ENCODE measurements around the gene KCNIP1. TPM values are rescaled to one million over a fixed set of nuclear protein-coding genes. Genes with fewer than 3 reads are reported as not detected.

Gene KCNIP1
- total and polyA plus RNA-seq, 10 of the 15 experiments (the other 5 are each of a cell fraction or from before 2014, with no cell fraction given): not detected

DNA sequence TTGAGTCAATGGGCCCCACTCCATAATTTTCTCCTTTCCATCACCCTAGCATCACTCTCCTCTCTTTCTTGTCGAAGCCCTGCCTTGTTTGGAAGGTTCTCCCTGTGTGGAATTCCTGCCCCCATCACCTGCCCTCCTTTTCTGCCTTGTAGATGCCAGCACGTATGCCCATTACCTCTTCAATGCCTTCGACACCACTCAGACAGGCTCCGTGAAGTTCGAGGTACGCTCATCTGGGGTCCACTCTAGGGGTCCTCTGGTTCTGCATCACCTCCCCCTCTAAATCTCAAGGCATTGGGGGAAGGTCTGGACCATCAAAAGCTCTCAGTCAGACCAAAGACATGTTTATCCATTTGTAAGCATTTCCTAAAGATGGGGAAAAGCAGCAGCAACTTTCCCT, 217.9 kb downstream of the KCNIP1 start:
- in situ Hi-C loops (cut with MboI): no loop called here
- POLR2A ChIA-PET: no interaction called here
- SMC1A ChIA-PET (ENCODE audit: uncharacterized antibody, unreplicated experiment): no interaction called here

More for the DNA sequence above, 217.9 kb downstream of the KCNIP1 start:
- Histone ChIP-seq H3K9ac (ENCODE audit: control insufficient read depth, insufficient read depth, low read length) (no peak overlapping the region), H3K4me1 (ENCODE audit: control insufficient read depth, insufficient read depth, low read length) (no peaks in the 10 kb centered on the region), H3K79me2 (ENCODE audit: control insufficient read depth, insufficient read depth, low read length) (no peaks in the 10 kb centered on the region), H3K4me2 (ENCODE audit: control insufficient read depth, insufficient read depth) (no peak overlapping the region), H2AFZ (ENCODE audit: control insufficient read depth, low read depth, low read length) (no peak overlapping the region), H3K36me3 (ENCODE audit: control insufficient read depth in 2 of 2, insufficient read depth in 2 of 2, low read length in 1 of 2) (no peaks in the 10 kb centered on the region), H4K20me1 (ENCODE audit: control insufficient read depth, insufficient read depth) (no peaks in the 10 kb centered on the region), H3K27me3 (replicated peaks in 1 of 2; ENCODE audit: control insufficient read depth in 2 of 2, insufficient read depth in 2 of 2, low read length in 1 of 2) (peaks cover 0 to 7% of the 10 kb centered on the region in 2 experiments; a peak in 2 of 4 replicates), H3K4me3 (no peak overlapping the region), H3K27ac (ENCODE audit: control insufficient read depth, insufficient read depth) (no peak overlapping the region), H3K9me3 (replicated peaks; ENCODE audit: control insufficient read depth, insufficient read depth, low read length) (no peaks in the 10 kb centered on the region)
- TF ChIP-seq POLR2A (IDR thresholded peaks at IDR 0.05; ENCODE audit: low read depth, low read length): no peak
- TF ChIP-seq MEF2B (IDR thresholded peaks at IDR 0.05; ENCODE audit: partially characterized antibody, poor library complexity, severe bottlenecking): no peak
- no peak for TF ChIP-seq GABPA (IDR thresholded peaks at IDR 0.05; ENCODE audit: low read depth)
- no peak for TF ChIP-seq EED (IDR thresholded peaks at IDR 0.05; ENCODE audit: low read depth)
- TF ChIP-seq, protein P1, sequence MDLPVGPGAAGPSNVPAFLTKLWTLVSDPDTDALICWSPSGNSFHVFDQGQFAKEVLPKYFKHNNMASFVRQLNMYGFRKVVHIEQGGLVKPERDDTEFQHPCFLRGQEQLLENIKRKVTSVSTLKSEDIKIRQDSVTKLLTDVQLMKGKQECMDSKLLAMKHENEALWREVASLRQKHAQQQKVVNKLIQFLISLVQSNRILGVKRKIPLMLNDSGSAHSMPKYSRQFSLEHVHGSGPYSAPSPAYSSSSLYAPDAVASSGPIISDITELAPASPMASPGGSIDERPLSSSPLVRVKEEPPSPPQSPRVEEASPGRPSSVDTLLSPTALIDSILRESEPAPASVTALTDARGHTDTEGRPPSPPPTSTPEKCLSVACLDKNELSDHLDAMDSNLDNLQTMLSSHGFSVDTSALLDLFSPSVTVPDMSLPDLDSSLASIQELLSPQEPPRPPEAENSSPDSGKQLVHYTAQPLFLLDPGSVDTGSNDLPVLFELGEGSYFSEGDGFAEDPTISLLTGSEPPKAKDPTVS (IDR thresholded peaks at IDR 0.05; ENCODE audit: low read depth, low read length): no peak
- TF ChIP-seq TBL1XR1 (IDR thresholded peaks at IDR 0.05; ENCODE audit: low read depth, low read length): no peak
- no peak for TF ChIP-seq SMARCA5 (IDR thresholded peaks at IDR 0.05)
- TF ChIP-seq IKZF1 (conservative IDR thresholded peaks at IDR 0.05): no peak
- TF ChIP-seq MEF2A (IDR thresholded peaks at IDR 0.05; ENCODE audit: insufficient read depth, low read depth, low read length): no peak
- no peak for TF ChIP-seq STAT1 (conservative IDR thresholded peaks at IDR 0.05)
- TF ChIP-seq JUND (IDR thresholded peaks at IDR 0.05; ENCODE audit: low read depth, low read length): no peak
- TF ChIP-seq MXI1 (IDR thresholded peaks at IDR 0.05; ENCODE audit: low read depth, low read length): no peak
- no peak for TF ChIP-seq SRF (IDR thresholded peaks at IDR 0.05; ENCODE audit: low read depth in 2 of 2, low read length in 2 of 2)
- TF ChIP-seq WRNIP1 (IDR thresholded peaks at IDR 0.05; ENCODE audit: borderline replicate concordance, low read depth, low read length): no peak
- FAIRE-seq (no peak), ATAC-seq (no peak), DNase-seq (ENCODE audit: low read depth, low spot score) (no peak)
- intact Hi-C loops (cut with micrococcal nuclease; ENCODE audit: unreplicated experiment): no loop called here
- no TSS peak for BruUV-seq (replicated peaks)
- WGBS (ENCODE audit: insufficient coverage, insufficient replicate concordance, low lambda C conversion rate, missing lambda C conversion rate): 20% methylated on average over 6 of the region's 6 CpGs
- CTCF ChIA-PET: interaction anchor here (1.3 kb wide), 1 partner anchor 9 kb away, joined by 3 read pairs; no protein-coding TSS in a partner anchor
- RAD21 ChIA-PET (ENCODE audit: unreplicated experiment): no interaction called here

All from GM12878 (cell line).